OCI-LY1 (cell line): ENCODE data around the gene PACSIN2.

Experiments used
- EZH2 ChIP-seq: fragments of 200-600 bp; sonication (generic), shearing (Covaris generic); IDR thresholded peaks from 2 replicates; pipeline ENCODE4 v1.8.0; 2017; ENCODE audit warnings: borderline replicate concordance, mixed run types, mild to moderate bottlenecking, antibody characterized with exemption, low read length, moderate library complexity, mixed read lengths
- TF ChIP-seq, protein P1 (sequence below): fragments of 200-600 bp; sonication (generic), shearing (Covaris generic); IDR thresholded peaks from 2 replicates; pipeline ENCODE4 v1.5.1; 2017; ENCODE audit warnings: mild to moderate bottlenecking, antibody characterized with exemption, low read length, moderate library complexity, mixed read lengths

DNA sequence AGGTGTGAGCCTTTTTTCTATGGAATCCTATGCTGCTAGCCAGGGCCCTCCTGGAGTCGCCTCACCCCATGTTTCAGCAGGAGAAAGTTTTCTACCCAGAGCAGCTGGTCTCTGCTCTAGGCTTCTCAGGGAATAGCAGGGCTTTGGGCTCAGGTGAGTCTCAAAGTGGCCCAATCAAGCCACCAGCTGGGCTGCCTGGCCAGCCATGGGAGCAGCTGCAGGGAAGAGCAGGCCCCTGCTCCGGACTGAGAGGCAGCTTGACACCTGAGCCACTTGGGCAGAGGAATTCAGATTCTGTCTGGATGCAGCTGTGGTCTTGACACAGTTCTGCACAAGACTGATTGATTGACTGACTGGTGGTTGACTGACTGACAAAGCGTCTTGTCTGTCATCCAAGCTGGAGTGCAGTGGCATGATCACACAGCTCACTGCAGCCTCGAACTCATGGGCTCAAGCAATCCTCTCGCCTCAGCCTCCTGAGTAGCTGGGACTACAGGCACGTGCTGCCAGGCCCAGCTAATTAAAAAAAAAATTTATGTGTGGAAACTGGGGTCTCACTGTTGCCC, 100.4 kb downstream of the PACSIN2 start:
- TF ChIP-seq, protein P1, sequence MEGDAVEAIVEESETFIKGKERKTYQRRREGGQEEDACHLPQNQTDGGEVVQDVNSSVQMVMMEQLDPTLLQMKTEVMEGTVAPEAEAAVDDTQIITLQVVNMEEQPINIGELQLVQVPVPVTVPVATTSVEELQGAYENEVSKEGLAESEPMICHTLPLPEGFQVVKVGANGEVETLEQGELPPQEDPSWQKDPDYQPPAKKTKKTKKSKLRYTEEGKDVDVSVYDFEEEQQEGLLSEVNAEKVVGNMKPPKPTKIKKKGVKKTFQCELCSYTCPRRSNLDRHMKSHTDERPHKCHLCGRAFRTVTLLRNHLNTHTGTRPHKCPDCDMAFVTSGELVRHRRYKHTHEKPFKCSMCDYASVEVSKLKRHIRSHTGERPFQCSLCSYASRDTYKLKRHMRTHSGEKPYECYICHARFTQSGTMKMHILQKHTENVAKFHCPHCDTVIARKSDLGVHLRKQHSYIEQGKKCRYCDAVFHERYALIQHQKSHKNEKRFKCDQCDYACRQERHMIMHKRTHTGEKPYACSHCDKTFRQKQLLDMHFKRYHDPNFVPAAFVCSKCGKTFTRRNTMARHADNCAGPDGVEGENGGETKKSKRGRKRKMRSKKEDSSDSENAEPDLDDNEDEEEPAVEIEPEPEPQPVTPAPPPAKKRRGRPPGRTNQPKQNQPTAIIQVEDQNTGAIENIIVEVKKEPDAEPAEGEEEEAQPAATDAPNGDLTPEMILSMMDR: no peak
- TF ChIP-seq EZH2: no peak
